ENCODE results near the gene TMEM154. TPM values are rescaled to one million over a fixed set of nuclear protein-coding genes. Genes with fewer than 3 reads are reported as not detected.

TMEM154 gene
- total RNA-seq, 1 donor from 2014 or later: 19.6 TPM

GRCh38 chr4:152687974-152688599 is 8.3 kb upstream of the TMEM154 start:
- H3K27me3 ChIP-seq (ENCODE audit: low read depth): no peaks in the 10 kb centered on the region
- H3K4me1 ChIP-seq: no peaks in the 10 kb centered on the region
- intact Hi-C loops (cut with DNase I): no loop called here
- DNase-seq (no peak), ATAC-seq (no peak)
- H3K27ac ChIP-seq: no peak overlapping the region
- no peak overlapping the region for H3K4me3 ChIP-seq
- H3K36me3 ChIP-seq: no peaks in the 10 kb centered on the region
- H3K9me3 ChIP-seq: no peaks in the 10 kb centered on the region
- TF ChIP-seq CTCF (IDR thresholded peaks at IDR 0.05): no peak

- Histone ChIP-seq H3K4me1 (no peaks in the 10 kb centered on the region), H3K27ac (no peak overlapping the region), H3K27me3 (ENCODE audit: low read depth) (no peaks in the 10 kb centered on the region), H3K36me3 (no peaks in the 10 kb centered on the region), H3K4me3 (no peak overlapping the region), H3K9me3 (no peaks in the 10 kb centered on the region)
- DNase-seq: no peak
- no peak for TF ChIP-seq CTCF (IDR thresholded peaks at IDR 0.05)
- intact Hi-C loops (cut with DNase I): no loop called here
- no peak for ATAC-seq
Measured at GRCh38 chr4:152686452-152687013, 6.7 kb upstream of the TMEM154 start.

GRCh38 chr4:152684587-152684986 is 4.8 kb upstream of the TMEM154 start:
- Histone ChIP-seq H3K27ac (no peak overlapping the region), H3K36me3 (no peaks in the 10 kb centered on the region), H3K27me3 (ENCODE audit: low read depth) (no peaks in the 10 kb centered on the region), H3K4me3 (no peak overlapping the region), H3K9me3 (no peaks in the 10 kb centered on the region), H3K4me1 (peaks cover 10% of the 10 kb centered on the region)
- TF ChIP-seq CTCF (IDR thresholded peaks at IDR 0.05): no peak
- intact Hi-C loops (cut with DNase I): no loop called here
- no peak for ATAC-seq
- DNase-seq: no peak

GRCh38 chr4:152684007-152684406 is 4.2 kb upstream of the TMEM154 start:
- intact Hi-C loops (cut with DNase I): no loop called here
- TF ChIP-seq CTCF (IDR thresholded peaks at IDR 0.05): no peak
- ATAC-seq (no peak), DNase-seq (no peak)
- Histone ChIP-seq H3K9me3 (no peaks in the 10 kb centered on the region), H3K36me3 (no peaks in the 10 kb centered on the region), H3K27me3 (ENCODE audit: low read depth) (no peaks in the 10 kb centered on the region), H3K4me3 (no peak overlapping the region), H3K27ac (no peak overlapping the region), H3K4me1 (peaks cover 16% of the 10 kb centered on the region)

GRCh38 chr4:152682143-152682941 is 2.5 kb upstream of the TMEM154 start:
- Histone ChIP-seq H3K9me3 (no peaks in the 10 kb centered on the region), H3K36me3 (no peaks in the 10 kb centered on the region), H3K27ac (no peak overlapping the region), H3K4me3 (no peak overlapping the region), H3K27me3 (ENCODE audit: low read depth) (no peaks in the 10 kb centered on the region), H3K4me1 (peaks cover 18% of the 10 kb centered on the region)
- no peak for TF ChIP-seq CTCF (IDR thresholded peaks at IDR 0.05)
- DNase-seq: no peak
- ATAC-seq: no peak
- intact Hi-C loops (cut with DNase I): no loop called here
